ENCODE data around the gene ADCY5.

ADCY5 gene

GRCh38 chr3:123338620-123339061 is 110.2 kb downstream of the ADCY5 start:
- no peak for TF ChIP-seq CTCF (IDR thresholded peaks at IDR 0.05)

- TF ChIP-seq CTCF (IDR thresholded peaks at IDR 0.05) = no peak
Measured at GRCh38 chr3:123337948-123338619, 110.8 kb downstream of the ADCY5 start.

GRCh38 chr3:123337226-123337625 is 111.7 kb downstream of the ADCY5 start:
- no peak for TF ChIP-seq CTCF (IDR thresholded peaks at IDR 0.05)

GRCh38 chr3:123336441-123336851 is 112.4 kb downstream of the ADCY5 start:
- no peak for TF ChIP-seq CTCF (IDR thresholded peaks at IDR 0.05)

- TF ChIP-seq CTCF (IDR thresholded peaks at IDR 0.05) = no peak
Measured at GRCh38 chr3:123336001-123336400, 112.9 kb downstream of the ADCY5 start.

GRCh38 chr3:123335007-123335670 is 113.8 kb downstream of the ADCY5 start:
- no peak for TF ChIP-seq CTCF (IDR thresholded peaks at IDR 0.05)

- TF ChIP-seq CTCF (IDR thresholded peaks at IDR 0.05) = no peak
Measured at GRCh38 chr3:123334056-123334455, 114.8 kb downstream of the ADCY5 start.
